ENCODE data around the gene MRPL41.
"Not testable (repeated sequence)": the region's sequence is repeated elsewhere in the genome, so short reads cannot be mapped to it uniquely, and the experiment has no call there.

Gene MRPL41

GRCh38 chr9:137590469-137591383 lies 39.0 kb downstream of the MRPL41 start, which contains the start of gene ZMYND19:
Gene ZMYND19, minus strand, starts transcription at chr9:137590512. Its CDS starts 249 bp downstream, at chr9:137590263.
- Histone ChIP-seq H3K9ac (ENCODE audit: low read depth in 1 of 2, low read length in 2 of 2) (peak within 1 kb of the TSS; percentile 70 to 74), H3K9me3 (ENCODE audit: control insufficient read depth in 2 of 2, low read length in 2 of 2) (no peaks in the 10 kb centered on the region), H3K4me1 (ENCODE audit: control insufficient read depth in 2 of 2, insufficient read depth in 2 of 2, low read length in 2 of 2) (peaks cover 8 to 14% of the 10 kb centered on the region in 2 donors), H3K4me3 (ENCODE audit: low read length in 2 of 2) (peak within 1 kb of the TSS; percentile 70 to 82), H3K36me3 (ENCODE audit: control insufficient read depth in 2 of 2, insufficient read depth in 2 of 2, low read length in 2 of 2) (peaks cover 15 to 18% of the 10 kb centered on the region in 2 donors), H3K27me3 (ENCODE audit: control insufficient read depth in 2 of 2, insufficient read depth in 2 of 2, low read length in 2 of 2) (no peaks in the 10 kb centered on the region), H3K27ac (ENCODE audit: low read depth in 2 of 2, low read length in 2 of 2) (peak within 1 kb of the TSS; percentile 20 to 71)

GRCh38 chr9:137592767-137593166 lies 41.1 kb downstream of the MRPL41 start:
- H3K4me3 ChIP-seq (ENCODE audit: low read length in 2 of 2): no peak overlapping the region
- peaks cover 8 to 14% of the 10 kb centered on the region in 2 donors for H3K4me1 ChIP-seq (ENCODE audit: control insufficient read depth in 2 of 2, insufficient read depth in 2 of 2, low read length in 2 of 2)
- no peaks in the 10 kb centered on the region for H3K27me3 ChIP-seq (ENCODE audit: control insufficient read depth in 2 of 2, insufficient read depth in 2 of 2, low read length in 2 of 2)
- no peaks in the 10 kb centered on the region for H3K9me3 ChIP-seq (ENCODE audit: control insufficient read depth in 2 of 2, low read length in 2 of 2)
- peaks cover under 1 to 5% of the 10 kb centered on the region in 2 donors for H3K36me3 ChIP-seq (ENCODE audit: control insufficient read depth in 2 of 2, insufficient read depth in 2 of 2, low read length in 2 of 2)
- H3K27ac ChIP-seq (ENCODE audit: low read depth in 2 of 2, low read length in 2 of 2): no peak overlapping the region
- no peak overlapping the region for H3K9ac ChIP-seq (ENCODE audit: low read depth in 1 of 2, low read length in 2 of 2)

DNA sequence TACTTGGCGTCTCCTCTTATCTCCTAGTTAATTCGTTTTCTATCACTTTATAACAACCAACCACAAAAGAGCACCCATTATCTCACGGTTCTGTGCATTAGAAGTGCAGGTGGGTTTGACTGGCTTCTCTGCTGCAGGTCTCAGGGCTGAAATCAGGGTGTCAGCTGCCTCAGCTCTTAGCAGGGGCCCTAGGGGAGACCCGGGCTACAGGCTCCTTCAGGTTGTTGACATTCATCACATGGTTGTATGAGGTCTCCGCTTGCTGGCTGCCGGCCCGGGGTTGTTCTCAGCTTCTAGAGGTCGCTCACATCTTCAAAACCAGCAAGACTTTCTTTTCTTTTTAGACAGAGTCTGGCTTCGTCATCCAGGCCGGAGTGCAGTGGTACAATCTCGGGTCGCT lies 41.5 kb downstream of the MRPL41 start:
- Histone ChIP-seq H3K9ac (ENCODE audit: low read depth in 1 of 2, low read length in 2 of 2) (no peak overlapping the region), H3K27ac (ENCODE audit: low read depth in 2 of 2, low read length in 2 of 2) (no peak overlapping the region), H3K36me3 (ENCODE audit: control insufficient read depth in 2 of 2, insufficient read depth in 2 of 2, low read length in 2 of 2) (peaks cover 0 to 4% of the 10 kb centered on the region in 2 donors), H3K4me1 (ENCODE audit: control insufficient read depth in 2 of 2, insufficient read depth in 2 of 2, low read length in 2 of 2) (peaks cover 8 to 14% of the 10 kb centered on the region in 2 donors), H3K27me3 (ENCODE audit: control insufficient read depth in 2 of 2, insufficient read depth in 2 of 2, low read length in 2 of 2) (no peaks in the 10 kb centered on the region), H3K4me3 (ENCODE audit: low read length in 2 of 2) (no peak overlapping the region), H3K9me3 (ENCODE audit: control insufficient read depth in 2 of 2, low read length in 2 of 2) (no peaks in the 10 kb centered on the region)

- H3K4me3 ChIP-seq (ENCODE audit: low read length in 2 of 2); H3K36me3 ChIP-seq (ENCODE audit: control insufficient read depth in 2 of 2, insufficient read depth in 2 of 2, low read length in 2 of 2); H3K9ac ChIP-seq (ENCODE audit: low read depth in 1 of 2, low read length in 2 of 2); H3K27ac ChIP-seq (ENCODE audit: low read depth in 2 of 2, low read length in 2 of 2); H3K27me3 ChIP-seq (ENCODE audit: control insufficient read depth in 2 of 2, insufficient read depth in 2 of 2, low read length in 2 of 2); H3K4me1 ChIP-seq (ENCODE audit: control insufficient read depth in 2 of 2, insufficient read depth in 2 of 2, low read length in 2 of 2); H3K9me3 ChIP-seq (ENCODE audit: control insufficient read depth in 2 of 2, low read length in 2 of 2): not testable (repeated sequence)
Measured at GRCh38 chr9:137596577-137596976, 44.9 kb downstream of the MRPL41 start.

DNA sequence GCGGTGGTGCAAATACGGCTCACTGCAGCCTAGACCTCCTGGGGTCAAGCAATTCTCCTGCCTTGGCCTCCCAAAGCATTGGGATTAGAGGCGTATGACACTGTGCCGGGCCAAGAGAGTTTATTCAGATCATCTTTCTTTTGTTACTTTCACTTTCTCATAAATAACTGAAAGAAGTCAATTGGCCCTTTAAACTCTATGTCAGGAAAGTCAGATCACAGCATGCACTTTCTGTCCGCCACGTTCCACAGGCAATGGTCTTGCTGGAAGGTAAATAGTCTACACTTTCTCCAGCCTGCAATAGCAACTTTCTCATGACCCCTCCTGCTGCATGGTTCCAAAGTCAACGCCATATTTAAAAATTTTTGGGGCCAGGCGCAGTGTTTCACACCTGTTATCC lies 47.3 kb downstream of the MRPL41 start:
- Histone ChIP-seq H3K4me1 (ENCODE audit: control insufficient read depth in 2 of 2, insufficient read depth in 2 of 2, low read length in 2 of 2) (no peaks in the 10 kb centered on the region), H3K9ac (ENCODE audit: low read depth in 1 of 2, low read length in 2 of 2) (no peak overlapping the region), H3K4me3 (ENCODE audit: low read length in 2 of 2) (no peak overlapping the region), H3K9me3 (ENCODE audit: control insufficient read depth in 2 of 2, low read length in 2 of 2) (no peaks in the 10 kb centered on the region), H3K36me3 (ENCODE audit: control insufficient read depth in 2 of 2, insufficient read depth in 2 of 2, low read length in 2 of 2) (no peaks in the 10 kb centered on the region), H3K27me3 (ENCODE audit: control insufficient read depth in 2 of 2, insufficient read depth in 2 of 2, low read length in 2 of 2) (no peaks in the 10 kb centered on the region), H3K27ac (ENCODE audit: low read depth in 2 of 2, low read length in 2 of 2) (no peak overlapping the region)
